Keratinocyte (primary cell): ENCODE results near the gene FAF1. TPM values are rescaled to one million over a fixed set of nuclear protein-coding genes. Genes with fewer than 3 reads are reported as not detected.

Source experiments
- DNase-seq: peaks from one replicate; pipeline ENCODE4 v3.0.0-alpha.2; 2011; ENCODE audit warnings: low read depth, missing footprints, low spot score
- FAIRE-seq: peaks from 2 replicates; lab custom pipeline; 2011; peaks lifted over from hg19 to GRCh38; lab: Jason Lieb, UNC
- H2AFZ ChIP-seq: 2 replicates; pipeline ENCODE4 v1.6.0; 2012; ENCODE audit warnings: low read length, control low read depth, inconsistent platforms; ENCODE audit not compliant: control insufficient read depth
- H3K27ac ChIP-seq: 2 replicates; pipeline ENCODE4 v1.5.1; 2011; ENCODE audit warnings: low read length; ENCODE audit not compliant: control insufficient read depth, insufficient read depth
- H3K27me3 ChIP-seq: 3 replicates; pipeline ENCODE4 v1.6.0; 2011; ENCODE audit warnings: low read length; ENCODE audit not compliant: control insufficient read depth, insufficient read depth; ENCODE audit errors: extremely low read depth
- H3K36me3 ChIP-seq, 2 experiments: 2 replicates in 1 of 2; 3 replicates in 1 of 2; pipeline ENCODE4 v1.5.1; 2011; ENCODE audit warnings: low read length in 2 of 2, mild to moderate bottlenecking in 1 of 2; ENCODE audit not compliant: control insufficient read depth in 2 of 2, insufficient read depth in 2 of 2; ENCODE audit errors: extremely low read depth in 1 of 2
- H3K4me1 ChIP-seq: 3 replicates; pipeline ENCODE4 v1.5.1; 2011; ENCODE audit warnings: low read length; ENCODE audit not compliant: control insufficient read depth, insufficient read depth; ENCODE audit errors: extremely low read depth
- H3K4me2 ChIP-seq: 3 replicates; pipeline ENCODE4 v1.6.0; 2011; ENCODE audit warnings: low read depth, low read length; ENCODE audit not compliant: control insufficient read depth, insufficient read depth; ENCODE audit errors: extremely low read depth
- H3K4me3 ChIP-seq, 3 experiments: fragments of 200-600 bp in 1 of 3; sonication (generic) in 1 of 3; 2 replicates in 2 of 3; 3 replicates in 1 of 3; pipeline ENCODE4 v1.5.1; 2011 to 2016; ENCODE audit warnings: low read length in 3 of 3, mild to moderate bottlenecking in 3 of 3, control low read depth in 2 of 3, inconsistent platforms in 1 of 3, low read depth in 1 of 3, mixed read lengths in 1 of 3, mixed run types in 1 of 3, moderate library complexity in 1 of 3; ENCODE audit not compliant: control insufficient read depth in 2 of 3, insufficient read depth in 2 of 3; ENCODE audit errors: extremely low read depth in 1 of 3
- H3K79me2 ChIP-seq: 2 replicates; pipeline ENCODE4 v1.6.0; 2012; ENCODE audit warnings: low read length; ENCODE audit not compliant: control insufficient read depth, insufficient read depth
- H3K9ac ChIP-seq: 3 replicates; pipeline ENCODE4 v1.6.0; 2011; ENCODE audit warnings: low read length; ENCODE audit not compliant: control insufficient read depth, insufficient read depth; ENCODE audit errors: extremely low read depth
- H3K9me1 ChIP-seq: 3 replicates; pipeline ENCODE4 v1.6.0; 2011; ENCODE audit warnings: low read length; ENCODE audit not compliant: control insufficient read depth, insufficient read depth; ENCODE audit errors: extremely low read depth
- H3K9me3 ChIP-seq: 2 replicates; pipeline ENCODE4 v1.5.1; 2012; ENCODE audit warnings: low read depth, low read length; ENCODE audit not compliant: control insufficient read depth
- H4K20me1 ChIP-seq: 3 replicates; pipeline ENCODE4 v1.6.0; 2011; ENCODE audit warnings: low read length; ENCODE audit not compliant: control insufficient read depth, insufficient read depth; ENCODE audit errors: extremely low read depth
- EZH2 ChIP-seq: IDR thresholded peaks from one replicate; pipeline ENCODE4 v1.6.1; 2012; ENCODE audit warnings: inconsistent platforms, mild to moderate bottlenecking, low read length, moderate library complexity
- dilution Hi-C: fragments of 300-500 bp; cut with MboI; formaldehyde crosslinking; loops from one replicate; pipeline ENCODE4 v1.7.0; 2020; ENCODE audit warnings: low sequenced_read_pairs; ENCODE audit not compliant: extremely low pct_ligation_motif_present
- polyA plus RNA-seq, 5 experiments: library from polyadenylated mRNA; depleted of rRNA in 3 of 5; stranded (reverse) in 3 of 5; stranded (forward) in 1 of 5; unstranded in 1 of 5; fragments of >200 nt; gene quantifications; 1 replicate in 1 of 5; 2 replicates in 3 of 5; 3 replicates in 1 of 5; pipeline versions ENCODE4 v1.2.1 to v1.2.3, GENCODE V29; 2011 to 2012; ENCODE audit warnings: missing spikeins in 2 of 5, low read depth in 1 of 5, low replicate concordance in 1 of 5
- TF ChIP-seq, protein P1 (sequence below), 3 experiments: IDR thresholded peaks in 1 of 3; conservative IDR thresholded peaks in 1 of 3; optimal IDR thresholded peaks in 1 of 3; 2 replicates in 2 of 3; 3 replicates in 1 of 3; pipeline versions ENCODE3 to v1.5.1; 2011; ENCODE audit warnings: low read length in 3 of 3, mild to moderate bottlenecking in 3 of 3, moderate library complexity in 2 of 3, control low read depth in 1 of 3, inconsistent platforms in 1 of 3; ENCODE audit not compliant: insufficient read depth in 2 of 3; ENCODE audit errors: extremely low read depth in 1 of 3

FAF1 gene
- polyA plus RNA-seq, 1 donor (not counting 4 experiments of a cell fraction or from before 2014, with no cell fraction given): 33.1 TPM

DNA sequence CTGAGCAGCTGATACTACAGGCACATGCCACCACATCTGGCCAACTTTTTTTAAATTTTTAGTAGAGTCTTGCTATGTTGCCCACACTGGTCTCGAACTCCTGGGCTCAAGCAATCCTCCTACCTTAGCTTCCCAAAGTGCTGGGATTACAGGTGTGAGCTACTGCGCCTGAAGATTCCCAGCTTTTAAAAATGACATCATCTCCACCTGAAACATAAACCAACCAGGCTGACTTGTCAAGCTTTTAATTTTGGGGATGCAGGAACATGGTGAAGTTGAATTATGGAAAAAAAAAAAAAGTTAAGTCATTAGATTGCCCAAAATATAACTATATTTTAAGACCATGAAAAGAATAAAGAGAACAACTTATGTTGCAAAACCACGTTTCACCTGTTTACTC is 350.6 kb downstream of the FAF1 start:
- Histone ChIP-seq H3K4me3 (no peak overlapping the region), H2AFZ (no peak overlapping the region), H3K4me2 (no peak overlapping the region), H3K9me1 (no peaks in the 10 kb centered on the region), H3K9me3 (no peaks in the 10 kb centered on the region), H3K27me3 (no peaks in the 10 kb centered on the region), H3K27ac (no peak overlapping the region), H3K4me1 (peaks cover 8% of the 10 kb centered on the region), H3K36me3 (no peaks in the 10 kb centered on the region), H4K20me1 (no peaks in the 10 kb centered on the region), H3K9ac (no peak overlapping the region), H3K79me2 (no peaks in the 10 kb centered on the region)
- dilution Hi-C loops: no loop called here
- no peak for FAIRE-seq
- DNase-seq: no peak
- TF ChIP-seq, protein P1, sequence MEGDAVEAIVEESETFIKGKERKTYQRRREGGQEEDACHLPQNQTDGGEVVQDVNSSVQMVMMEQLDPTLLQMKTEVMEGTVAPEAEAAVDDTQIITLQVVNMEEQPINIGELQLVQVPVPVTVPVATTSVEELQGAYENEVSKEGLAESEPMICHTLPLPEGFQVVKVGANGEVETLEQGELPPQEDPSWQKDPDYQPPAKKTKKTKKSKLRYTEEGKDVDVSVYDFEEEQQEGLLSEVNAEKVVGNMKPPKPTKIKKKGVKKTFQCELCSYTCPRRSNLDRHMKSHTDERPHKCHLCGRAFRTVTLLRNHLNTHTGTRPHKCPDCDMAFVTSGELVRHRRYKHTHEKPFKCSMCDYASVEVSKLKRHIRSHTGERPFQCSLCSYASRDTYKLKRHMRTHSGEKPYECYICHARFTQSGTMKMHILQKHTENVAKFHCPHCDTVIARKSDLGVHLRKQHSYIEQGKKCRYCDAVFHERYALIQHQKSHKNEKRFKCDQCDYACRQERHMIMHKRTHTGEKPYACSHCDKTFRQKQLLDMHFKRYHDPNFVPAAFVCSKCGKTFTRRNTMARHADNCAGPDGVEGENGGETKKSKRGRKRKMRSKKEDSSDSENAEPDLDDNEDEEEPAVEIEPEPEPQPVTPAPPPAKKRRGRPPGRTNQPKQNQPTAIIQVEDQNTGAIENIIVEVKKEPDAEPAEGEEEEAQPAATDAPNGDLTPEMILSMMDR (optimal IDR thresholded peaks at IDR 0.05 in 1 of 3, IDR thresholded peaks at IDR 0.05 in 1 of 3, conservative IDR thresholded peaks at IDR 0.05 in 1 of 3; ENCODE audit: extremely low read depth in 1 of 3, insufficient read depth in 2 of 3, low read length in 3 of 3): no peak
- no peak for TF ChIP-seq EZH2

DNA sequence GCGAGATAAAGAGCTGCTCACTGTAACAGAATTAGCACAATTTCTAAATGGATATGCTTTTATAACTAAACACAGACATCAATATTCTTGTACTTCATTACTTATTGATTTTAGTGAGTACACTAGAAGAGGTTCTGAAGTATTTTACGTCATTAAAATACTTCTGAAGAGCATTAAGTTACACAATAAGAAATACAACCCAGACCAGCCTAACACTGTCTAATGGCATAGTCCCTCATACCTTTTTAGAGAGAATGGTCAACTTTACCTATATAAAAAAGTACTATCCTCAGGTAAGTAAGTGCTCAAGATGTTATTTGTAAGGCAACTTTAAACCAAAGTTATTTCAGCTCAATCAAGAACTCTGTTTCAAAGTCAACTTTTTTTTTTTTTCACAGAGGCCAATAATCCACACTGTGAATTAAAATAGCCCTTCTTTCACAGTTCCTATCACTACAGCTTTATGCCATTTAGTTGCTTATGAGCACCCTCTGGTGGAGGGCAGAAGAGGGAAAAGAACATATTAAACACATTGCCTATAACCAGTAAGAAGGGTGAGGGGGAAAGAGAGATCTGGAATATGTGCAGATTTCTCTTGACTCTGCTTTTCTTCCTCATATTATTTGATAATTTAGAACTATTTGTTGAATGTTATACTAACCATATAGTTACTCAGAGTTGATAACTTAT is 354.7 kb downstream of the FAF1 start:
- no peaks in the 10 kb centered on the region for H3K36me3 ChIP-seq
- DNase-seq: no peak
- H3K4me1 ChIP-seq: peaks cover 21% of the 10 kb centered on the region
- H3K4me3 ChIP-seq: no peak overlapping the region
- no peak overlapping the region for H3K9ac ChIP-seq
- H2AFZ ChIP-seq: no peak overlapping the region
- H3K9me1 ChIP-seq: no peaks in the 10 kb centered on the region
- H4K20me1 ChIP-seq: no peaks in the 10 kb centered on the region
- no peak for FAIRE-seq
- H3K9me3 ChIP-seq: no peaks in the 10 kb centered on the region
- H3K4me2 ChIP-seq: no peak overlapping the region
- H3K79me2 ChIP-seq: no peaks in the 10 kb centered on the region
- no peaks in the 10 kb centered on the region for H3K27me3 ChIP-seq
- TF ChIP-seq, protein P1 (optimal IDR thresholded peaks at IDR 0.05 in 1 of 3, IDR thresholded peaks at IDR 0.05 in 1 of 3, conservative IDR thresholded peaks at IDR 0.05 in 1 of 3; ENCODE audit: extremely low read depth in 1 of 3, insufficient read depth in 2 of 3, low read length in 3 of 3): peak in 2 of 3 experiments; percentile 52 to 61
- no peak for TF ChIP-seq EZH2
- dilution Hi-C loops: no loop called here
- H3K27ac ChIP-seq: no peak overlapping the region
